ENCODE results near the gene NTN3. TPM values are rescaled to one million over a fixed set of nuclear protein-coding genes. Genes with fewer than 3 reads are reported as not detected.

NTN3 gene
- total RNA-seq, 6 experiments from 2014 or later, result 0.39 to 2.1 (median 1.2) TPM

DNA sequence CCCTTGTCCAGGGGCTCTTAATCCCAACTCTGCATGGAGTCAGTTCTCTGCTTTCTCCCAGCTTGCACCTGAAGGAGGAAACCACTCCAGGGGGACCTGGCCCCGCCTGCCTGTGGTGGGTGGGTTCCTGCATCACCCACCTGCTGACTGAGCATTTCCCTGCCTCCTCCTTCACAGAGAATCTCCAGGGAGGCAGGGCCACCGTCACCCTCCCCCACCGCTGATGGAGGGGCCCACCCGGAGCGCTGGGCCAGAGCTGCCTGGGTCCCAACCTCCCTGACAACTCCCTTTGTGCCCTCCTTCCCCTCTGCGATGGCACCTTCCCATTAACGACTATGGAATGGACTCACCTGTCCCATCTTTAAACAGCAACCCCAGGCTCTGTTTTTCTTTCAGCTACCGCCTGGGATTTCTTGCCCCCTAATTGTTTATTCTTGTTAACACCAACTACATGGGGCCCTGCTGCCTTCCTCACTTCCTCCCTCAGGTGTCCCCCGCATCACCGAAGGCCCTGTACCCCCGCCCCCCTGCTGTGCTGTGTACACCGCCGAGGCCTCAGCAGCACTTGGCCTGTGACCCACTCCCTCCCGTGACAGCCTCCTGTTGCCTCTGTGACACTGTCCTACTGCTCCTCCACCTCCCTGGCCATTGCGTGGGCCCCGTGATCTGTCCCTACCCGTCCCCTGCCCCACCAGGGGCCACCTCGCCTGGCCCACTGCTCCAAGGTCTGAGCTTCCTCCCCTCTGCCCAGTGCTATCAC lies 12.0 kb upstream of the NTN3 start:
- Histone ChIP-seq H3K36me3 (no peaks in the 10 kb centered on the region), H3K27ac (no peak overlapping the region), H3K27me3 (no peaks in the 10 kb centered on the region), H3K4me3 (peak overlapping the region; percentile 38 to 58 (median 46)), H3K4me1 (peaks cover 0 to 9% (median 0%) of the 10 kb centered on the region in 4 donors), H3K9me3 (no peaks in the 10 kb centered on the region)
- TF ChIP-seq CTCF (IDR thresholded peaks at IDR 0.05) (no peak), POLR2A (IDR thresholded peaks at IDR 0.05) (no peak)
- 9% methylated on average over 15 of the region's 18 CpGs for WGBS (ENCODE audit: insufficient coverage, low coverage, low lambda C conversion rate, missing lambda C conversion rate)
- intact Hi-C loops (cut with DNase I), result no loop called here
- ATAC-seq, result no peak
- peak in 1 of 3 donors; percentile 49 for DNase-seq

- intact Hi-C loops (cut with DNase I), result no loop called here
- Histone ChIP-seq H3K9me3 (no peaks in the 10 kb centered on the region), H3K27me3 (no peaks in the 10 kb centered on the region), H3K4me3 (peak within 1 kb of the TSS; percentile 38 to 58 (median 46)), H3K27ac (no peak within 1 kb of the TSS), H3K36me3 (no peaks in the 10 kb centered on the region), H3K4me1 (peaks cover 0 to 9% (median 0%) of the 10 kb centered on the region in 4 donors)
- WGBS (ENCODE audit: insufficient coverage, low coverage, low lambda C conversion rate, missing lambda C conversion rate), result 3% methylated on average over 14 of the region's 66 CpGs
- peak; percentile 98 to 100 (median 99) for ATAC-seq
- no peak for TF ChIP-seq POLR2A (IDR thresholded peaks at IDR 0.05)
- no peak for TF ChIP-seq CTCF (IDR thresholded peaks at IDR 0.05)
- peak; percentile 97 to 98 (median 97) for DNase-seq
Measured at GRCh38 chr16:2459647-2460390, 11.3 kb upstream of the NTN3 start, which contains the start of gene TEDC2. Gene TEDC2, plus strand, starts transcription at chr16:2460109. Its CDS starts 36 bp downstream, at chr16:2460145.

GRCh38 chr16:2460391-2460713 lies 10.7 kb upstream of the NTN3 start:
- Histone ChIP-seq H3K27ac (no peak overlapping the region), H3K4me3 (peak overlapping the region; percentile 38 to 58 (median 46))

GRCh38 chr16:2460916-2461315 lies 10.2 kb upstream of the NTN3 start:
- DNase-seq, result peak in 1 of 3 donors; percentile 48
- H3K4me1 ChIP-seq, result peaks cover 0 to 9% (median 0%) of the 10 kb centered on the region in 4 donors
- no peaks in the 10 kb centered on the region for H3K9me3 ChIP-seq
- intact Hi-C loops (cut with DNase I), result no loop called here
- H3K4me3 ChIP-seq, result no peak overlapping the region
- no peak overlapping the region for H3K27ac ChIP-seq
- TF ChIP-seq POLR2A (IDR thresholded peaks at IDR 0.05), result no peak
- no peak for TF ChIP-seq CTCF (IDR thresholded peaks at IDR 0.05)
- no peaks in the 10 kb centered on the region for H3K27me3 ChIP-seq
- H3K36me3 ChIP-seq, result no peaks in the 10 kb centered on the region
- WGBS (ENCODE audit: insufficient coverage, low coverage, low lambda C conversion rate, missing lambda C conversion rate), result no CpG with 5 or more reads among the region's 13 CpGs
- ATAC-seq, result no peak

More at GRCh38 chr16:2460391-2460713, 10.7 kb upstream of the NTN3 start:
- Histone ChIP-seq H3K9me3 (no peaks in the 10 kb centered on the region), H3K27me3 (no peaks in the 10 kb centered on the region), H3K36me3 (no peaks in the 10 kb centered on the region), H3K4me1 (peaks cover 0 to 9% (median 0%) of the 10 kb centered on the region in 4 donors)
- ATAC-seq (no peak), DNase-seq (no peak)
- 0% methylated on average over 2 of the region's 20 CpGs for WGBS (ENCODE audit: insufficient coverage, low coverage, low lambda C conversion rate, missing lambda C conversion rate)
- TF ChIP-seq POLR2A (IDR thresholded peaks at IDR 0.05) (no peak), CTCF (IDR thresholded peaks at IDR 0.05) (no peak)
- intact Hi-C loops (cut with DNase I), result no loop called here
